HG03457 (cell line): Measurements from ENCODE around the gene TJP1.
"Not testable (repeated sequence)": the region's sequence is repeated elsewhere in the genome, so short reads cannot be mapped to it uniquely, and the experiment has no call there.

Source experiments
- ATAC-seq: cut with Tn5 transposase; IDR thresholded peaks from one replicate; pipeline ENCODE4 v1.9.1; 2021; ENCODE audit warnings: moderate number of reproducible peaks; ENCODE audit not compliant: unreplicated experiment

Gene TJP1

DNA sequence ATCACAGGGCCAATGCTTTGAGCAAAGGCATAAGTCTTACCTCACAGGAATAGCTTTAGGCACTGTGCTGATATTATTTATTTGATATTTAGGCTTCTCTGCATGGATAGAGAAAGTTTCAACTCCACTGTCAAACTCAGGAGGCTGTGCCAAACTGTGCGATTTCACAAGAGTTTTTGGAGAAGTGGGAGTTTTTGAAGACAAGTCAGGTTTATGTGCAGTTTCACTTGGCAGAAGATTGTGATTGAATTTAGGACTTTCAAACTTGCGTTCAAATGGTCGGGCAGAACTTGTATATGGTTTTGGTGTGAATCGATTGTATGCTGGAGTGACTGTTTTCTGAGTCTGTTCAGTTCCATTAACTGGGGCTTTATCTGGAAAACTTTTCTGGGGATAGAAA lies 113.7 kb downstream of the TJP1 start:
- no peak for ATAC-seq

DNA sequence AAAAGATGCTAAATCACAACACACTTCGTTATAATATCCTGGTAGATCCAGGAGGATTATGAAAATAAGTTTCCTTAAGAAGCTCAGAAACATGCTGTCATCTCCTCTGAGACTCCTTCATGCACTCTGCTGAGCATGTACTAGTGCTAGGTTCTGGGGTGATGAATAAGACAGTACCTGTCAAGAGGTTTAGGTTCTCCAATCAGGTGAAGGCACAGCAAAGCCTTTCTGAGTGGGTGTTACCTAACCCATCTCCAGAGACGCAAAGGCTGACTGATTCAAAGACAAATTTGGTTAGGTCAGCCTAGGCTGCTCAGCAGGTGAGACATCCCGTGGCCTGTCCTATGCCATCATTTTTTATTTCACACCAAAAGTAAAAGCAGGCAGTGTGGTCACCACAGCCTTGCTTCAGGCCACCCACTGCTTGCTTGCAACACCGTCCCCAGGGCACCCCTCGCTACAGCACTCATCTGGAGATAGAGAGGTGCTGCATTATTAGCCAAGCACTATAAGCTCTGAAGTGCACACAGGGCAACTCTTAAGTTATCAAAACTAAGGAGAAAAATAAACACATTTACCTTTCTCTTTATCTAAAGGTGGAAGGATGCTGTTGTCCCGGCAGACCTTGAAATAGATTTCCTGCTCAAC lies 117.2 kb downstream of the TJP1 start:
- ATAC-seq = no peak

DNA sequence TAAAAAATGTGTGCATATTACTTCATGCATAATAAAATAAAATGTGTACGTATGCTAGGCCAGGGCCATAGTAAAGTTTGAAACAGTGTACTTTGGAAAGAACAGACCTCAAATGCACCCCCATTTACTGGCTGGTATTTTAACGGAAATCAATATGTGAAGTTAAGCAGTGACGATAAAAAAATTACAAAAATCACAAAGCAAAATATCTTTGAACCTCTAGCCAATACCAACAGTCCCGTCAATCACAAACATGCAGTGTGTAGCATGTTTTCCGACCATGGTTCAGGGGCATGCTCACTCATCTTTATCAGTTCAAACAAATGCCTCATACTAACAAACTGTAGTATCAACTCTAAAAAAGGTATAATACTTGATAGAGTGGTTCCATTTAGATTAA lies 121.1 kb downstream of the TJP1 start:
- ATAC-seq = no peak

DNA sequence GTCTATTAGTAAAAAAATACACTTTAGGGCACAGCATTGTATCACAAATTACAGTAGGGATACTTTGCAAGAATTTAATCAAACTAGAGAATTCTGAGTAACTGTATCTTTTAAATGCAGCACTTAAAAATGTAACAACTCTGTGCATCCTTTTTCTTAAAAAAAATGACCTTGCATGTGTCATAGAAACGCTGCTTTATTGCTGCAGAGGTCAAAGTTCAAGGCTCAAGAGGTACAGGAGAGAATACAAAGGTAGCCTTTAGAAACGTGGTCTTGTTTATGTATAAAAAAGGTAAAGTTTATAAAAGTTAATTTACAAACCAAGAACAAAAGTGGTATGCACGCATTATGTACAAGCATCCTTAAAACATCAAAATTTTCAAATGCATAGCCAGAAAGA lies 122.0 kb downstream of the TJP1 start:
- ATAC-seq = no peak

DNA sequence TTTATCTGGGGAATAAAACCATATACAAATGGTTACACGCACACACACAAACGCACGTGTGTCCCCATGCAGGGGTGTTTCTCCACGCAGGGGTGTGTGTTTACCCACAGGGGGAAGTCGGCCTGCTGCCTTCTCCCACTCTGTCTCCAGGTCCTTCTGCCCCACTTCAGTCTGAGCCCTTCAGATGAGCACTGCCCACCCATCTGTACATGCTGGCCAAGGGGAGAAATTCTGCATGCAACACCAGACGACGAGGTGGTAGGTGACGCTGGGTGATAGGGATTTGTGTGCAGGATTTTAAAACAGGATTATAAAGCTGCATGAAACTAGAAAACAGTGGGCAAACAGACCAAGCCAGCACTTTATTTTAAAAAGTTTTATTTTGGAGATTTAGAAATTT lies 122.5 kb downstream of the TJP1 start:
- ATAC-seq = no peak

DNA sequence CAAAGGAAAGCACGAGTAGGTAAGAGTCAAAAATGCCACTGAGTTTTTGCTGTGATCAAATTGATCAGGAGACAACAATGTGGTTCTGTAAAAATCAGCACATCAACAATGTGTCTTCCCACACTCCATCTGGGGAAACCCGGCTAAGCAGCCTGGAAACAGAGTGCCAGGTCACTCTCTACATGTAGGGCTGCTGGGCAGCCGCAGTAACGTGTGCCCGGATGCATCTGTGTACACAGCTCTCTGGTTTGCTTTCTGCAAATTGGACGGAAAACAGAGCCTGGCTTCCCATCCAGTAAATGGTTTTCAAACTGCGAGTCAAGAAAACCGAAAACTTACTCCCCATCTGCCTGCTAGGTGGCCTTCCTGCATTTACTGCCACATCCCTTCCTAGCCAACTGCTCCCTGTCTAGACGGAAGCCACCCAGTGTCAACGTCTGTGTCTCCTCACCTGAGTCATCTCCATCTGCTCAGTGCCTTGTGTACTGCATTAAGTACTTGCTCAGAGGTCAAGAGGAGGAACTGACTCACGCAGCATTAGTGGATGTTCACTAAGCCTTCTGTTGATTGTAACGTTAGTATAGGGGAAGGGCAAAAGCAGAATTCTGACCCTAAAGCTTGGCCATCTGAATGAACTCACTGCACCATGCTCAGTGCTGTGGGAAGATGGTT lies 124.1 kb downstream of the TJP1 start:
- no peak for ATAC-seq

DNA sequence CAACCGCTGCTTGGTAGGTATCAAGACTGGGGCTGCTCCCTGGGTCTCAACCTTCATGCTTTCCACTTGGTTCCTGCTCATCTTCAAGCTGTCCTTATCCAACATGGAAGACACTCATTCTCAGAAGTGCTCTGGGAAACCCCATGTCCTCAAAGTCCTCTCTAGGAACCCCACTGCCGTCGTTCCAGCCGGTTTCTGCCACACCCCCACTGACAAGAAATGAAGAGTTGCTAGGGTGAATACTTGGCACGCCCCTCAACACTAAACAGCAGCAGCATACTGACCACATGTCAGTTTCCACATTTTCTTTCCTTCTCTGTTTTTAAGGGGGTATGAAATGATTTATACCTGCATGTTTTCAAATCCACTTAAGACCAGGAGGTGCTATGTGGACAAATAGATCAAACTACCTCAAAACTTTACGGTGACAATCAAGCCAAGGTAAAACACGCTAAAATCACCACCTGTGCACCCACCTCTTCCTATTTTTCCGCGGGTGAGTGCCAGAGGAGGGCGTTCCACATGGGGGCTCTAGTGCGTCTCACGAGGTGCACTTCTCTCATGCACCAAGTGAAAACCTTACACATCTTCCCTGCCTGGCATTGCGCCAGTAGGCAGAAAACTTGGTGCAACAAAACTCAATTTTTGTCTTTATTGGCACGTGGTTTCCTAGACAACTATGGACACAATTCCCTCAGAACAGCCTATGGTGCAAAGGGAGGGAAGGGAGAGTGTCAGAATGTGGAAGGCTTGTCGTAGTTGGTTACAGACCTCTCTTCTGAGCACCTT lies 125.1 kb downstream of the TJP1 start:
- ATAC-seq = no peak

DNA sequence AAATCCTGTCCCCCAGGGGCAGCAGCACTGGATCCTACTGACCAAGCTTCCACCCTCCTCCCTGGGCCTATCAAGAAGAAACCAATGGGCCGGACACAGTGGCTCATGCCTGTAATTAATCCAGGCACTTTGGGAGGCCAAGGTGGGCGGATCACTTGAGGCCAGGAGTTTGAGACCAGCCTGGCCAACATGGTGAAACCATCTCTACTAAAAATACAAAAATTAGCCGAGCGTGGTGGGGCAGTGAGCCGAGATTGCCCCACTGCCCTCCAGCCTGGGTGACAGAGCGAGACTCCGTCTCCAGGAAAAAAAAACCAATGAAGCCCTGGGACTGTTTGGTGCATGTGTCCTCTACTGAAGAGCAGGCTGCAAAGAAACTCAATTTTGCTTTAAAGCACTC lies 125.8 kb downstream of the TJP1 start:
- not testable (repeated sequence) for ATAC-seq

DNA sequence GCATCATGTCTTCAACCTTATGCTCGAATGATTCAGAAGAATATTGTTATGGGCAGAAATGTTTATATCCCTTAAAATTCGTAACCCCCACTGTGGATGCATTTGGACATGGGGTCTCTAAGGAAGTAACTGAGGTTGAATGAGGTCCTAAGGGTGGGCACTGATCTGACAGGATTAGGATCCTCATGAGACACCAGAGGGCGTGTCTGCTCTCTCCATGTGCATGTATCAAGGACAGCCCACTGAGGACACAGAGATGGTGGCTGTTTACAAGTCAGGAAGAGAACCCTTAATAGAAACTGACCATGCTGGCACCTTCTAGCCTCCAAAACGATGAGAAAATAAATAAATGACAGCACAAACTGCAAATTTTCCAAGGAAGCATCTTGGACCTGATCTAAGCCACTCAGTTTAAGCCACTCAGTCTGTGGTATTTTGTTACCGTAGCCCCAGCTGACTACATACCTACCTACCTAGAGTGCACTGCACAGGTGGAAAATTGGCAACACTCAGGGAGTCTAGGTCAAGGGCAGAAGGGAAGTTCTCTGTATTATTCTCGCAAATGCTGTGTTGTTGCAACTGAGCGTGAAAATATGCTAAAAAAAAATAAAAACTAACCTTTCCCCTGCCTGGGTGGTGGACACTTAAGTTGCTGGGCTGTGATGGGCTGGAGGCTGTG lies 126.6 kb downstream of the TJP1 start:
- no peak for ATAC-seq

DNA sequence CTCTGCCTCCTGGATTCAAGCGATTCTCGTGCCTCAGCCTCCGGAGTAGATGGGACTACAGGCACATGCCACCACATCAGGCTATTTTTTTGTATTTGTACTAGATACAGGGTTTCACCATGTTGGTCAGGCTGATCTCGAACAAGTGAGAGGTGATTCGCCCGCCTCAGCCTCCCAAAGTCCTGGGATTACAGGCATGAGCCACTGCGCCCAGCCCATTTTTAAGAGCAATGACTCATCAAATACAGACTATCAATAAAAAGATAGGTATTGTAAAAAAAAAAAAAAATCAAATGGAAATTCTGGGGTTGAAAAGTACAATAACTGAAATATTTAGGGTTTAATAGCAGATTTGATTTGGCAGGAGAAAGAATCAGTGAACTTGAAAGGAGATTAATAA lies 129.0 kb downstream of the TJP1 start:
- no peak for ATAC-seq

DNA sequence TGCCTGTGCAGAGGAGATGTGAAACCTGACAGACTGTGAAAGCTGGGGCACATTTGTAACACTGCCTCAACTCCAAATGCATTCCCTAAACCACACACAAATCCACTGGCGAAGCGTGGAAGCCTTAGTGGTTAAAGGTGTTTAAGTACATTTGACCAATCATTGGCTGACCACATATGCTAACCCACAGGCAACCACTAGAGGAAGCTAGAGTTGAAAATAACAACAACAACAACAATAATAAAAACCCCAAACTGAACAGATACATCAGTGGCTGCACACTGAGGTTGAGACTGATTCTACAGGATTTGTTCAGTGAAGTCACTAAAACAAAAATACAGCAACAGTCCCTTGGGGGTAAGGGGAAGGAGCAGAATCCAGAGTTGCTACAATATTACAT lies 129.7 kb downstream of the TJP1 start:
- no peak for ATAC-seq

DNA sequence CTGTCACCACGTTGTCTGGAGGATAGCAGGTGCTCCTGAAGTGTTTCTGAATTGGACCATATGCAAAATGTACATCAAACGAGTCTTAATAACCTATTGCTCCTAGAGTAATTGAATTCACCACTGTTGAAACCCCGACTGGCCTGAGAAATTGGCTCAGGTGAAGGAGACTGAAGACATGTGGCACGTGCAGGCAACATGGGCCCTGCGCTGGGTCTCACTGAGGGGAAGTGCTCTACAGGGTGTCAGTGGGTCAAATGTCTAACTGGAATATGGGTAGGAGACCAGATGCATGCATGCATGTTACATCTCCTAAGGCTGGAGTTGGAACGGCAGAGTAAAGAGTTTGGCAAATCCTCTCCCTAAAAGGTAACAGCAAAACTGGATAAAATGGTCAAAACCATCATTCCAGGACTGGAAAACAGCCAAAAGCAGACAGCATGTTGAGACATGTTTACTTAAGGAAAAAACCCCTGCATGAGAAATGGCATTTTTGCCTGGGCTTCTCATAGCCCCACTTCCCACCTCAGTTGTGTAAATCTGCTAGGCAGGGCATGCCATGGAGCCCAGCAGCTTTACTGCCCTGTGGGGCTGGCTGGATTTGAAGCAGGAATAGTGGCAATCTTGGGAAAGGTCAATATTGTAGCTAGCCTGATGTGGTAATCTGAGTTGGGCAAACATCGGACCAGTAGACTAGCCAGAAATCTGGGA lies 131.3 kb downstream of the TJP1 start:
- no peak for ATAC-seq

DNA sequence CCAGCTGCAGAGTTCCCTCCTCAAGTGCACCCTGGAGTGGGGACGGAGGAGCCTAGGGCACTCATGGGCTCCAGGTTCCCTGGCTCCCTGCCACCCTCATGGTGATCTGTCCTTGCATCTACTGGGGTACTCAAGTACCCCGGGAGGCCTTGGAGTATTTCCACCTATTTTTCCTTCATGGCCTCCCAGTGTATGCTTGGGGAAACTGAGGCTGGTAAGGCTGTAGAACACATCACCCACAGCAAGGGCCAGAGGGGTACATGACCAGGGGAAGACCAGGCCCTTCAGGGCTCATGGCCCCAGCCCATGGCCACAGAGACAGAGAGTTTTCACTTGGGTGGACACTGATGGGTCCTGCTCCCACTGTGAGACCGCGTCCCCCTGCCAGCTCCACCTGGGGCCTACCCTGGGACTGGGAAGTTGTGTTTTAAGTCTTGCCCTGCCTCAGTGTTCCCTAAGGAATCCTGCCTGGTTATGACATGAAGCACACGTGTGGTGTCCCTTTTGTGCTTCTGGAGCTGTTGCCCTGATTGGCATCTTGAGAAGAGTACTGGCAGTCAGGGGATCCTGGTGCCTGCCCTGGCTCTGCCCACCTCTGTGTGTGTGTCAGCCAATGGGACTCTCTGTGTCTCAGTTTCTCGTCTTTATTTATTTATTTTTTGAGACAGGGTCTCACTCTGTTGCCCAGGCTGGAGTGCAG lies 132.8 kb downstream of the TJP1 start:
- no peak for ATAC-seq

DNA sequence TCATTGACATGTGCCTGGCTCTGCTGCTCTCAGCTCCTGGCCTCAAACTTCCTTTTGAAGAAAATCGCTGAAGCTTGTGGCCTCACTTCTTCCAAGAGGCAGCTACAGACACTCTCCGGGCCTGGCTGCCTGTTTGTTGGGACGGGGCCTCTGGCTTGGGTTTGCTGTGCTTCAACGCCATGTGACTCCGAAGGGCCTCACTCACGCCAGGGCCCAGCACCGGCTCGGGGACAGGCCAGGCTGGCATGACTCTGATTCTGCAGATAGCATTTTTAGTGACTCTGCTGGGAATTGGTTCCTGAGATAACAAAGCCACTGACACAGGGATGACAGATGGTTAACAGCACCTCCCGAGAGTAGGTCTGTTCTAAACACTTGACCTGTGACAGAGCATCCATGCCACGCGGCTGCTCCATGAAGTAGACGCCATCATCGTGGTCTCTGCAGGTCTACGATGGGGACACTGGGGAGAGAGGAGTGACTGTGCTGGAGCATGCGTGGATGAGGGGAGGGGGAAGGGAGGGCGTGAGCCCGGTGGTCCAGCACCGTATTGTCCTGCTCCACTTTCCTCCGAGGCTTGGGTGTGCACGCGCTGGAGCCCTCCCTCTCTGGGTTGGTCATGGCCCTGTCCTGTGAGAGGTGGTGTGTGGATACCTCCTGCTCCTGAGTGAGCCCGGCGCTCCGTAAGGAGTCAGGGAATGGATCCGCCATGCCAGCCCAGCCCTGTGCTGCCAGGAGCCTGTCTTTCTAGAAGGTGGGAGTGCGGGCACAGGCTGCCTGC lies 133.6 kb downstream of the TJP1 start:
- ATAC-seq = no peak

DNA sequence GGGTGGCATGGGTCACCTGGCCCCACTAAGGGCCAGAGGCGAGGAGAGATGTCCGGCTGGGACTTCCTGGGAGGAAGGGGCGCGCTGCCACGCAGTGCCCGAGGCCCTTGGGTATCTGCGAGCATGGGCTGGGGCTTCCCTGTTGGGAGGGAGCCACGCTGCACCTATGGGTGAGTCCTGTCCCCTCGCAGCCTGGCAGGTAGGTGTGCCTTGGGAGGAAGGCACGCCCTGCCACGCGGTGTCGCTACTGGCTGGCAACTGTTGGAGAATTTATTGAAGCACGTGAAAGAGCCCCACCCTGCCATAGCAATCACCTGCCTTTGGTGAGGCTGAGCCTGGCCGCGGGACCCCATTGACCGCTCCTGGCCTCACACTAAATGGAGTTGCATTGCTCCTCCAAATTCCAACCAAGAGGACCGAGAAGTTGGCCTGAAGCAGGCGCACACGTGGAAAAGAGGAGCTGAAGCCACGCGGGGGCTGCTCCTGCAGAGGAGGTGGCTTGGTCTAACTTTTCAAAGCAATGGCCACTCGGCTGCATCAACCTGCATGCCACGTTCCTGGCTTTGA lies 134.2 kb downstream of the TJP1 start:
- ATAC-seq = no peak

DNA sequence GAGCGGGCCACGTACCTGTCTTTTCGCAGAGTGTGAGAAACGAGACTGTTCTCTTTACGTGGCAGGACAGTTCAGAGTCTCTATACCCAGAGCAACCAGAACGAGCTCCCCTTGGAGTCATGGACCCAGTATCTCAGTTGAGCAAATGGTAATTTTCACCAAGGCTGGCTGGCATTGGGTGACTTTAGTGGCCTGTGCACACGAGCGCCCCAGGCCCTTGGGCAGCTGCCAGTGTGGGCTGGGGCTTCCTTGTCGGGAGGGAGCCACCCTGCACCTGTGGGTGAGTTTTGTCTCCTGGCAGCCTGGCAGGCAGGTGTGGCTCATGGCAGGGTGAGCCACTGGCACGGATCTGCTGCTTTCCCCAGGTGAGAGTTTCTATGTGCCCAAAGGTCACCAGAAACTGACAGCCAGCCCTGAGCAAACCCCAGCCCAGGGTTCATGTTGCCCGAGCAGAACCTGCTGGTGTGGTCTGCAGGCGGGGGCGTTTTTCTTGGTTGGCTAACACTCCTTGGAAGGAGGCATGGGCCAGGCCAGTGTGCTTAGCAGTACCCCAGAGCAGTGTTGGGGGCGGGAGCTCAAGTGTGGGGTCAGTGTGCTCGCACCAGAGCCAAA lies 135.0 kb downstream of the TJP1 start:
- no peak for ATAC-seq

DNA sequence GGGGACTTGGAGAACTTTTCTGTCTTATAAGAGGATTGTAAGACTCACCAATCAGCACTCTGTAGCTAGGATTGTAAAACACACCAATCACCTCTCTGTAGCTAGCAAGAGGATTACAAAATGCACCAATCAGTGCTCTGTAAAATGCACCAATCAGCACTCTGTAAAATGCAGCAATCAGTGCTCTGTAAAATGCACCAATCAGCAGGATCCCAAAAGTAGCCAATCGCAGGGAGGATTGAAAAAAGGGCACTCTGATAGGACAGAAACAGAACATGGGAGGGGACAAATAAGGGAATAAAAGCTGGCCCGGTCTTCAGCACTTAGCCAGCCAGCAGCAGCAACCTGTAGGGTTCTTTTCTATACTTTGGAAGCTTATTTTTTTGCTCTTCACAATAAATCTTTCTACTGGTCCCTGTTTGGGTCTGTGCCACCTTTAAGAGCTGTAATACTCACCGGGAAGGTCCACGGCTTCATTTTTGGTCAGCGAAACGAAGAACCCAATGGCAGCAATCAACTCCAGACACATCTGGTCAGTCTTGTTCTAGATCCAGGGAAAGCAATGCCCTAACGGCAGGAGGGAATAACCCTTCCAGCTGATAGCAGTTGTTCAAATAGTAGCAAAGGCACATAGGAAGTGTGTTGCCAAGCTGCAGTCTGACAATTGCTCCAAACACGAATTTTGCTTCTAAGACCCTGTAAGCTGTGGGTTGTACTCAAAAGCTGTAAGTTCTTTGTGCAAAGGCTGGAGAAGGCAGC lies 135.6 kb downstream of the TJP1 start:
- ATAC-seq = no peak

DNA sequence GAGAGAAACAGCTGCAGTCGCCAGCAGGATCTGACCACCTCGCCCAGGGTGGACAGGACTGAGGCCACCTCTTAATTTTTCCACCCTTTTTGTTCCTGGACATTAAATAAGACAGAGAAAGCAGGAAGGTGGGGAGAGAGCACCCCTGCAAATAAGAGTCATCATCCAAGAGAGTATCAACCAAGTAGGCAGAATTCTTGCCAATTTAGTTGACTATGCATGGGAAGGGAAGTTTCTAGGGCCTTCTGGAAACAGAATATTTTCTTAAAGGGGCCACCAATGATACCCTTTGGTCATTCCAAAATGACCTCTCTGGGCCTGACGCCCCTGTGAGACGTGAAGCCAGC lies 136.2 kb downstream of the TJP1 start:
- ATAC-seq = no peak
